GM18907 (cell line): ENCODE measurements around the gene NDUFA6.
"Not testable (repeated sequence)": the region's sequence is repeated elsewhere in the genome, so short reads cannot be mapped to it uniquely, and the experiment has no call there.

Experiments
- ATAC-seq: cut with Tn5 transposase; IDR thresholded peaks from one replicate; pipeline ENCODE4 v1.9.1; 2021; ENCODE audit warnings: mild to moderate bottlenecking, moderate library complexity; ENCODE audit not compliant: unreplicated experiment

The NDUFA6 gene

DNA sequence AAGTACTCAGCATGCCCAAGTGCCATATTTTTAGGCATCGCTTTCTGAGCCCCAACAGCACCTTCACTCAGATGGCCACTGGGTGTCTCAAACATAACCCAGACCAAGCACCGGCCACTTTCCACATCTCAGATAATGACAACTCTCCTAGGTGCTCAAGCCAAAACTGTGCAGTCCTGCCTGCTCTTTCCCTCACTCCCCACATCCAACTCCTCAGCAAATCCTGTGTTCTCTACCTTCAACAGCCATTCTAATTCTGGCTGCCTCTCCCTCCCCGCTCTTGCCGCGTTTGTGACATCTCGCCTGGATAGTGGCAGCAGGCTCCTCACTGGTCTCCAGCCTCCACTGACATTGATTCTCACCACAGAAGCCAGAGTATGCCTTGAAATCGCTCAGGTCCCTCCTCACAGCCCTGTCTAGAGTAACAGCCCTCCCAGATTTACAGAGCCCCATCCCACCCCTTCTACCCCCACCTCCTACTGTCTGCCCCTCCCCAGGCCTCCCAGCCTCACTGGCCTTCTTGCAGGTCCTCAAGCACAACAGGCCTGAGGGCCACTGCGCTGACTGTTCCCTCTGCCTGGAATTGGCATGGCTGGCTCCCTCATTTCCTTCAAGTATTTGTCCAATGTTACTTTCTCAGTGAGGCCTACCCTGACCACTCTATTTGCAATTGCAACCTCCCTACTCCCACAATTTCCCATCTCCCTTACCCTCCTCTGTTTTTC lies 17.8 kb downstream of the NDUFA6 start:
- ATAC-seq, result no peak

- not testable (repeated sequence) for ATAC-seq
Measured at GRCh38 chr22:42071508-42071907, 19.1 kb downstream of the NDUFA6 start.

- ATAC-seq, result peak; percentile 84
Measured at GRCh38 chr22:42070517-42071422, 19.8 kb downstream of the NDUFA6 start, which contains the start of gene NAGA. Gene NAGA (minus strand): TSS chr22:42070812. CDS start chr22:42070297, 515 bp downstream.

GRCh38 chr22:42069801-42070516 lies 20.6 kb downstream of the NDUFA6 start:
- ATAC-seq, result peak; percentile 13

DNA sequence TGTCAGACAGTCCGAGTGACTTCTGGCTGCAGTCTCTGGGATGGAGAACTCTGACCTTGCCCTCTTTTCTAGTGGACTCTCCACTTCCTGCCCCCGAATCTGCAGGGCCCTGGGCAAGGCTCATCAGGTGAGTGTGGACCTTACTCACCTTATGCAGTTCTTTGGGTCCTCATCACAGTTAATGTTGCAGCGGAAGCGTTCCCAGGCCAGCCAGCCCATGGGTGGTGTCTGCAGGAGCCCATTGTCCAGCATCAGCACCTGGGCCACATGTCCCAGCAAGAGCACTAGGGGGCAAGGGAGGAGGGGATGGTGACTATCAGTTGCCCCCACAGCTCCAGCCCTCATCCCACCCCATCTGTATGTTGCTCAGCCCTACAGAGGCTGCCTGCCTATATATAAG lies 22.3 kb downstream of the NDUFA6 start:
- no peak for ATAC-seq

GRCh38 chr22:42067671-42068251 lies 22.8 kb downstream of the NDUFA6 start:
- ATAC-seq, result no peak

GRCh38 chr22:42066937-42067336 lies 23.6 kb downstream of the NDUFA6 start:
- no peak for ATAC-seq

DNA sequence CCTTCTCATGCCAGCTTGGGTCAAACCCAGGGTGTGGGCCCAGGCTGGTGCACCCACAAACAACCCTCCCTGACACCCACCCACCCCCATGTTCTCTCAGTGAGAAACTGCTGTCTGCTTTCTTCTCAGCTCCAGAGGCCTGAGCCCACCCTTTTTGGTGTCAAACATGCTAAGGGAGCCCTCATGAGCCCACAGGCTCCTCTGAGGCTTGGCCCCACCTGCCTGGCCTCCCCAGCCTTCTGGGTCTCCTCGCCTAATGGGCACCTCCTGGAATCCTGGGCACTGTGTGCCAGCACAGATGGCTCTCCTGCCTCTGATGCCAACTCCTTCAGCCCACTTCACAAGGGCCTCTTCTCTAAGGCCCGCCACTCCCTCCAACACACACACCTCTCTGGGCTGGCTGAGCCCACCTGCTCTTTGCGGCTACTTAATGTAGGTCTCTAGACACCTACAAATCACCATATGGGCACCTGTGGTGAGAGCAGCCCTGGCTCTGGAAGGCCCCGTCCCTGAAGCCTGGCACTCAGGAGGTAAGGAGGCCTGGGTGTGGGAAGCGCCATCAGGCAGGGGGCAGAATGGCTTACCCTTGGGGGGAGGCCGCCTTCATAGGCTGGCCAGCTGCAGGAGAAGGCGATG lies 24.3 kb downstream of the NDUFA6 start:
- ATAC-seq, result no peak

- ATAC-seq, result no peak
Measured at GRCh38 chr22:42065438-42066125, 25.0 kb downstream of the NDUFA6 start.

GRCh38 chr22:42064629-42065028 lies 25.9 kb downstream of the NDUFA6 start:
- ATAC-seq, result no peak

GRCh38 chr22:42062506-42063170 lies 27.9 kb downstream of the NDUFA6 start:
- no peak for ATAC-seq

- ATAC-seq, result no peak
Measured at GRCh38 chr22:42061041-42061440, 29.5 kb downstream of the NDUFA6 start.

DNA sequence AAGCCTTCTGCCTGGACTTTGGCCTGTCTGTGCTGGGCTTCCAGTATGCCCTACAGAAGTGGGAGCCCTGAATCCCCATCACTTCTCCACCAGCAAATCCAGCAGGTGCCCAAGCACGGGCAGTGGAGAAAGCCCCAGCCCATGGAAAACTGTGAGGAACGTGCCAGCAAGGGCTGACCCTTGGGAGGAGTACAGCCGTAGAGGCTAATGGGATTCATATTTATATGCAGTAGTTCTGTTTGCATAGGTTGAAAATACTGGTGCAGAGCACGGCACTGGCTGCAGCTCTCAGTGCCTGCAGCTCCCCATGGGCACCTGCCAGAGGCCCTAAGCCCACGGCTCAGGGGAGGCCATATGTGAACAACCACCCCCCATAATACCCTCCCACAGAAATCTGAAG lies 30.1 kb downstream of the NDUFA6 start:
- no peak for ATAC-seq

- ATAC-seq, result no peak
Measured at GRCh38 chr22:42056757-42057511, 33.6 kb downstream of the NDUFA6 start.

DNA sequence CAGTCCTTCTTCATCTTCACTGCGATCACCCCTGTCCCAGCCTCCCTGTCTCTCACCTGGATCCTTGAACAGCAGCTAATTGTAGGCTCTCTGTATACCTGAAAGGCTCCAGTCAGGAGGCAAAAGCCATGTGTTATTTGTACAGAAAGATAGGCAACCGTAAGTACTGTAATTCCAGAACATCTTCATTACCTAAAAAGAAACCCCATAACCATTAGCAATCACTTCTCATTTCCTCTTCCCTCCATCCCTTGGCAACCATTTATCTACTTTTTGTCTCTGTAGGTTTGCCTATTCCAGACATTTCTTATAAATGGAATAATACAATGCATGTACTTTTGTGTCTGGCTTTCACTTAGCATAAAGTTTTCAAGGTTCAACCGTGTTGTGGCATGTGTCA lies 37.8 kb downstream of the NDUFA6 start:
- ATAC-seq, result no peak

DNA sequence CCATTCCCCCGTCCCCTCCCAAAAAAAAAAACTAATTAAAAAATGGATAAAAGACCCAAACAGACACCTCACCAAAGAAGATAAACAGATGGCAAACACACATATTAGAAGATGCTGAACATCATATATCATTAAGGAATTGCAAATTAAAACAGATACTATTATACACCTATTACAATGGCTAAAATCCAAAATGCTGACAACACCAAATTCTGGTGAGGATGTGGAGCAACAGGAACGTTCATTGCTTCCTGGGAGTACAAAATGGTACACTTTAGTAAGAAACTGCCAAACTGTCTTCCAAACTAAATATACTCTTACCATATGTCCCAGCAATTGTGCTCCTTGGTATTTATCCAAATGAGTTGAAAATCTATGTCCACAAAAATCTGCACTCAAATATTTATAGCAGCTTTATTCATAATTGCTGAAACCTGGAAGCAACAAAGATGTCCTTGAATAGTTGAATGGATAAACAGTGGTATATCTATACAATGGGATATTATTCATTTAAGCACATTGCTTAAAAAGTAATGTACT lies 39.9 kb downstream of the NDUFA6 start:
- no peak for ATAC-seq

GRCh38 chr22:42041784-42042183 lies 48.8 kb downstream of the NDUFA6 start:
- no peak for ATAC-seq

DNA sequence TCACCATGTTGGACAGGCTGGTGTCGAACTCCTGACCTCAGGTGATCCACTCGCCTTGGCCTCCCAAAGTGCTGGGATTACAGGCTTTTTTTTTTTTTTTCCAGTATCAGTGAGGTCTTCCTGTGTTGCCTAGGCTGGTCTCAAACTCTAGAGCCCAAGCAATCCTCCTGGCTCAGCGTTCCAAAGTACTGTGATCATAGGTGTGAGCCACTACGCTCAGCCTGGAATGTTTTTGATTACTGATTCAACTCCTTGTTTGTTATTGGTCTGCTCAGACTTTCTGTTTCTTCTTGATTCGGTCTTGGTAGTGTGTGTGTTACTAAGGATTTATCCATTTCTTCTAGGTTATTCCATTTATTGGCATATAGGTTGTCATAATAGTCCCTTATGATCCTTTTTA lies 51.3 kb downstream of the NDUFA6 start:
- ATAC-seq, result no peak
